ENCODE data around the gene FNDC1.

GRCh38 chr6:159125951-159126352, 43.2 kb upstream of the FNDC1 start:
- TF ChIP-seq POLR2AphosphoS5 (IDR thresholded peaks at IDR 0.05; ENCODE audit: low read depth, low read length) = no peak
- TF ChIP-seq, protein P1, sequence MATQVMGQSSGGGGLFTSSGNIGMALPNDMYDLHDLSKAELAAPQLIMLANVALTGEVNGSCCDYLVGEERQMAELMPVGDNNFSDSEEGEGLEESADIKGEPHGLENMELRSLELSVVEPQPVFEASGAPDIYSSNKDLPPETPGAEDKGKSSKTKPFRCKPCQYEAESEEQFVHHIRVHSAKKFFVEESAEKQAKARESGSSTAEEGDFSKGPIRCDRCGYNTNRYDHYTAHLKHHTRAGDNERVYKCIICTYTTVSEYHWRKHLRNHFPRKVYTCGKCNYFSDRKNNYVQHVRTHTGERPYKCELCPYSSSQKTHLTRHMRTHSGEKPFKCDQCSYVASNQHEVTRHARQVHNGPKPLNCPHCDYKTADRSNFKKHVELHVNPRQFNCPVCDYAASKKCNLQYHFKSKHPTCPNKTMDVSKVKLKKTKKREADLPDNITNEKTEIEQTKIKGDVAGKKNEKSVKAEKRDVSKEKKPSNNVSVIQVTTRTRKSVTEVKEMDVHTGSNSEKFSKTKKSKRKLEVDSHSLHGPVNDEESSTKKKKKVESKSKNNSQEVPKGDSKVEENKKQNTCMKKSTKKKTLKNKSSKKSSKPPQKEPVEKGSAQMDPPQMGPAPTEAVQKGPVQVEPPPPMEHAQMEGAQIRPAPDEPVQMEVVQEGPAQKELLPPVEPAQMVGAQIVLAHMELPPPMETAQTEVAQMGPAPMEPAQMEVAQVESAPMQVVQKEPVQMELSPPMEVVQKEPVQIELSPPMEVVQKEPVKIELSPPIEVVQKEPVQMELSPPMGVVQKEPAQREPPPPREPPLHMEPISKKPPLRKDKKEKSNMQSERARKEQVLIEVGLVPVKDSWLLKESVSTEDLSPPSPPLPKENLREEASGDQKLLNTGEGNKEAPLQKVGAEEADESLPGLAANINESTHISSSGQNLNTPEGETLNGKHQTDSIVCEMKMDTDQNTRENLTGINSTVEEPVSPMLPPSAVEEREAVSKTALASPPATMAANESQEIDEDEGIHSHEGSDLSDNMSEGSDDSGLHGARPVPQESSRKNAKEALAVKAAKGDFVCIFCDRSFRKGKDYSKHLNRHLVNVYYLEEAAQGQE (IDR thresholded peaks at IDR 0.05; ENCODE audit: insufficient read depth in 1 of 2, low read depth in 2 of 2, low read length in 2 of 2) = no peak

All from PFSK-1 (cell line).